GM12801 (cell line): ENCODE measurements around the gene CUL5.

Source experiments
- CTCF ChIP-seq: IDR thresholded peaks from one replicate; pipeline ENCODE4 v1.5.1; 2011; ENCODE audit warnings: control low read depth; ENCODE audit not compliant: insufficient read length; ENCODE audit errors: extremely low read depth

The CUL5 gene

GRCh38 chr11:108097179-108097578 lies 88.5 kb downstream of the CUL5 start:
- TF ChIP-seq CTCF, result no peak

GRCh38 chr11:108101090-108101775 lies 92.5 kb downstream of the CUL5 start:
- no peak for TF ChIP-seq CTCF

- no peak for TF ChIP-seq CTCF
These were observed 102.4 kb downstream of the CUL5 start for GRCh38 chr11:108111126-108111525.

- TF ChIP-seq CTCF, result no peak
These were observed 103.4 kb downstream of the CUL5 start for GRCh38 chr11:108112057-108112456.

GRCh38 chr11:108115500-108116140 lies 106.9 kb downstream of the CUL5 start:
- no peak for TF ChIP-seq CTCF

- no peak for TF ChIP-seq CTCF
These were observed 109.2 kb downstream of the CUL5 start for GRCh38 chr11:108117746-108118371.

- no peak for TF ChIP-seq CTCF
These were observed 112.8 kb downstream of the CUL5 start, which contains the start of gene ACAT1 for GRCh38 chr11:108121274-108122155. TSS of gene ACAT1 (plus strand) at chr11:108121567. CDS start at chr11:108121607, 40 bp downstream.
